Measurements from ENCODE around the gene TIAM2. TPM values are rescaled to one million over a fixed set of nuclear protein-coding genes. Genes with fewer than 3 reads are reported as not detected.

Gene TIAM2
- total and polyA plus RNA-seq, 9 of the 15 experiments (the other 6 are each of a cell fraction or from before 2014, with no cell fraction given): 0.73 to 6.5 (median 4.3) TPM

- TF ChIP-seq, protein P1, sequence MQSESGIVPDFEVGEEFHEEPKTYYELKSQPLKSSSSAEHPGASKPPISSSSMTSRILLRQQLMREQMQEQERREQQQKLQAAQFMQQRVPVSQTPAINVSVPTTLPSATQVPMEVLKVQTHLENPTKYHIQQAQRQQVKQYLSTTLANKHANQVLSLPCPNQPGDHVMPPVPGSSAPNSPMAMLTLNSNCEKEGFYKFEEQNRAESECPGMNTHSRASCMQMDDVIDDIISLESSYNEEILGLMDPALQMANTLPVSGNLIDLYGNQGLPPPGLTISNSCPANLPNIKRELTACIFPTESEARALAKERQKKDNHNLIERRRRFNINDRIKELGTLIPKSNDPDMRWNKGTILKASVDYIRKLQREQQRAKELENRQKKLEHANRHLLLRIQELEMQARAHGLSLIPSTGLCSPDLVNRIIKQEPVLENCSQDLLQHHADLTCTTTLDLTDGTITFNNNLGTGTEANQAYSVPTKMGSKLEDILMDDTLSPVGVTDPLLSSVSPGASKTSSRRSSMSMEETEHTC (IDR thresholded peaks at IDR 0.05): no peak
- no peak for TF ChIP-seq THAP7 (CRISPR knock-in tag; IDR thresholded peaks at IDR 0.05)
- TF ChIP-seq, protein P2, sequence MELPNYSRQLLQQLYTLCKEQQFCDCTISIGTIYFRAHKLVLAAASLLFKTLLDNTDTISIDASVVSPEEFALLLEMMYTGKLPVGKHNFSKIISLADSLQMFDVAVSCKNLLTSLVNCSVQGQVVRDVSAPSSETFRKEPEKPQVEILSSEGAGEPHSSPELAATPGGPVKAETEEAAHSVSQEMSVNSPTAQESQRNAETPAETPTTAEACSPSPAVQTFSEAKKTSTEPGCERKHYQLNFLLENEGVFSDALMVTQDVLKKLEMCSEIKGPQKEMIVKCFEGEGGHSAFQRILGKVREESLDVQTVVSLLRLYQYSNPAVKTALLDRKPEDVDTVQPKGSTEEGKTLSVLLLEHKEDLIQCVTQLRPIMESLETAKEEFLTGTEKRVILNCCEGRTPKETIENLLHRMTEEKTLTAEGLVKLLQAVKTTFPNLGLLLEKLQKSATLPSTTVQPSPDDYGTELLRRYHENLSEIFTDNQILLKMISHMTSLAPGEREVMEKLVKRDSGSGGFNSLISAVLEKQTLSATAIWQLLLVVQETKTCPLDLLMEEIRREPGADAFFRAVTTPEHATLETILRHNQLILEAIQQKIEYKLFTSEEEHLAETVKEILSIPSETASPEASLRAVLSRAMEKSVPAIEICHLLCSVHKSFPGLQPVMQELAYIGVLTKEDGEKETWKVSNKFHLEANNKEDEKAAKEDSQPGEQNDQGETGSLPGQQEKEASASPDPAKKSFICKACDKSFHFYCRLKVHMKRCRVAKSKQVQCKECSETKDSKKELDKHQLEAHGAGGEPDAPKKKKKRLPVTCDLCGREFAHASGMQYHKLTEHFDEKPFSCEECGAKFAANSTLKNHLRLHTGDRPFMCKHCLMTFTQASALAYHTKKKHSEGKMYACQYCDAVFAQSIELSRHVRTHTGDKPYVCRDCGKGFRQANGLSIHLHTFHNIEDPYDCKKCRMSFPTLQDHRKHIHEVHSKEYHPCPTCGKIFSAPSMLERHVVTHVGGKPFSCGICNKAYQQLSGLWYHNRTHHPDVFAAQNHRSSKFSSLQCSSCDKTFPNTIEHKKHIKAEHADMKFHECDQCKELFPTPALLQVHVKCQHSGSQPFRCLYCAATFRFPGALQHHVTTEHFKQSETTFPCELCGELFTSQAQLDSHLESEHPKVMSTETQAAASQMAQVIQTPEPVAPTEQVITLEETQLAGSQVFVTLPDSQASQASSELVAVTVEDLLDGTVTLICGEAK (IDR thresholded peaks at IDR 0.05): no peak
- TF ChIP-seq, protein P2 (CRISPR knock-in tag; IDR thresholded peaks at IDR 0.05): no peak
- TF ChIP-seq, protein P3, sequence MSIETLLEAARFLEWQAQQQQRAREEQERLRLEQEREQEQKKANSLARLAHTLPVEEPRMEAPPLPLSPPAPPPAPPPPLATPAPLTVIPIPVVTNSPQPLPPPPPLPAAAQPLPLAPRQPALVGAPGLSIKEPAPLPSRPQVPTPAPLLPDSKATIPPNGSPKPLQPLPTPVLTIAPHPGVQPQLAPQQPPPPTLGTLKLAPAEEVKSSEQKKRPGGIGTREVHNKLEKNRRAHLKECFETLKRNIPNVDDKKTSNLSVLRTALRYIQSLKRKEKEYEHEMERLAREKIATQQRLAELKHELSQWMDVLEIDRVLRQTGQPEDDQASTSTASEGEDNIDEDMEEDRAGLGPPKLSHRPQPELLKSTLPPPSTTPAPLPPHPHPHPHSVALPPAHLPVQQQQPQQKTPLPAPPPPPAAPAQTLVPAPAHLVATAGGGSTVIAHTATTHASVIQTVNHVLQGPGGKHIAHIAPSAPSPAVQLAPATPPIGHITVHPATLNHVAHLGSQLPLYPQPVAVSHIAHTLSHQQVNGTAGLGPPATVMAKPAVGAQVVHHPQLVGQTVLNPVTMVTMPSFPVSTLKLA (conservative IDR thresholded peaks at IDR 0.05): no peak
Measured at GRCh38 chr6:155185544-155185943, 190.4 kb downstream of the TIAM2 start (continued).

Measured in K562 (cell line).